Left forelimb (tissue), 1 donor: ENCODE data around the gene CALHM1.
"Not testable (repeated sequence)": the region's sequence is repeated elsewhere in the genome, so short reads cannot be mapped to it uniquely, and the experiment has no call there.

Experiments used
- DNase-seq: peaks from one replicate; pipeline ENCODE4 v3.0.0-alpha.2; 2018; ENCODE audit warnings: low spot score

Gene CALHM1

GRCh38 chr10:103486635-103487409 lies 28.1 kb upstream of the CALHM1 start:
- not testable (repeated sequence) for DNase-seq

- no peak for DNase-seq
Measured at GRCh38 chr10:103481974-103482531, 23.4 kb upstream of the CALHM1 start.

DNA sequence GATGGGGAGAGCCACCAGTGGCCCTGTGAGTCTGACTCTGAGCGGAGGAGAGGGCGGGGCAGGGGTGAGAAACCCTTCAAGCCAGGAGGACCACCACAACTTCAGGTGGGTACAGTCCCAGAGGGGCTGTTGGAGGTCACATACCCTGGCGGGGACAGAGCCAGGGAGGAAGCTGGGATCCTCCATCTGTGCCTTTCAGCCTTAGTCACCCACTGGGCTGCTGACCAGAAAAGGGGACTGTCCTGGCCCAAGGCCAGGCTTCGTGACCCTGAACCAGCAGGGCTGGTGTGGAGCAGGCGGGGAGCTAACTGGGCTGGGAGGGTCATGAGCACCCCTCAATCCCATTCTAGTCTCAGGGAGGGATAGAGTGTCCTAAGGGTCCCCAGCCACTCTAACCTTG lies 21.8 kb upstream of the CALHM1 start:
- no peak for DNase-seq

DNA sequence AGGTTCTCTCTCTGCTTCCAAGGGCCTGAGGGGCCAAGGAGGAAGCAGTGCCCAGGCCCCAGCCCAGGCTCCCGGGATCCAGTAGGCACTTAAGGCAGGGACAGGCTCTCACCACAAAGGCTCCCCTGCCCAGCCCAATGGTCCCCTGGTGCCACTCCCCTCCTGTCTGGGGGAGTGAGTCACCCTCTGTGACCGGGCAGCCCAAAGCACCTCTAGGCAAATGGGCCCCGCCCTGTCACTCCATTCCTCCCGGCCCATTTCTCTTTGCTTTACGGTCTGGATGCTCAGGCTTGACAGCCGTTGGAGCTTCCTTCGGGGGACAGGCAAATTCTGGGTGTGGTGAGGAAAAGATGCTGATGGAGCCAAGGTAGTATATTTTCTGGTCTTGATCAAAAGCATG lies 20.4 kb upstream of the CALHM1 start, which contains the start of gene CALHM3:
Gene CALHM3 (minus strand): TSS at position 106 of the 400 bp plus-strand sequence. CDS start 208 bp downstream, outside the sequence.
- DNase-seq, result no peak

GRCh38 chr10:103478671-103479070 lies 20.0 kb upstream of the CALHM1 start:
- no peak for DNase-seq

- no peak for DNase-seq
Measured at GRCh38 chr10:103476046-103476768, 17.5 kb upstream of the CALHM1 start.

GRCh38 chr10:103475437-103475836 lies 16.7 kb upstream of the CALHM1 start:
- DNase-seq, result no peak

GRCh38 chr10:103474077-103474476 lies 15.4 kb upstream of the CALHM1 start:
- DNase-seq, result no peak

GRCh38 chr10:103473261-103473671 lies 14.6 kb upstream of the CALHM1 start:
- no peak for DNase-seq

DNA sequence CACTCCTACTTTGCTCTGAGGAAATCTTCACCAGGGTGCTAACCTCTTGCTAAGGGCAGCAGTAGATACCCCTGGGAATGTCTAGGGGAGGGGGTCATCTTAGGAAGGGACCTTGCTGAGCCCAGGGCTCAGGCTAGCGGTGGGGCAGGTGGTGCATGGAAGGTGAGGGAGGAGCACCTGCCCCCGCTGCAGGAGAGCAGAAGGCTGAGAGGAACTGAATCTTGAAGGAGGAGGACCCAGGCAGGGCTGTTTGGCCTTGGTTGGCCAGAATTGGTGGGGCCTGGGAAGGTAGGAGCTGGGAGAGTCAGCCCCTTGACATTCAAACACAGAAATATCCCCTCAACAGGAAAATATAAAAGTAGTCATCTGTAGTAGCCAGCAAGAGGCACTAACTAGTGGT lies 13.3 kb upstream of the CALHM1 start:
- no peak for DNase-seq

- DNase-seq, result no peak
Measured at GRCh38 chr10:103470761-103471653, 12.3 kb upstream of the CALHM1 start.

GRCh38 chr10:103469201-103469600 lies 10.5 kb upstream of the CALHM1 start:
- DNase-seq, result no peak

DNA sequence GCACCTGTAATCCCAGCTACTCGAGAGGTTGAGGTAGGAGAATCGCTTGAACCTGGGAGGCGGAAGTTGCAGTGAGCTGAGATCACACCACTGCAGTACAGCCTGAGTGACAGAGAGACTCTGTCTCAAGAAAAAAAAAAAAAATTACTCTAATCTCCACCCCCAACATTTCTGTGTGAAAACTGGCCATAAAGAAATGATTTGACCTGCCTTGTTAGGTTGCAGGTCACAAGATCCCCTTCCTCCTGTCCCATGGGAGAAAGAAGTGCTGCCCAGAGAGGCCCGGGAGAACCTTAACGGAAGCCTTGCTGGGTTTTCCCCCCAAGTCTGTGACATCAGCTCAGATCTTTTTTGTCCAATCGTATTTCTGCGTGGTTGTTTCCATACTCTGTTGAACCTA lies 8.7 kb upstream of the CALHM1 start:
- DNase-seq, result no peak

DNA sequence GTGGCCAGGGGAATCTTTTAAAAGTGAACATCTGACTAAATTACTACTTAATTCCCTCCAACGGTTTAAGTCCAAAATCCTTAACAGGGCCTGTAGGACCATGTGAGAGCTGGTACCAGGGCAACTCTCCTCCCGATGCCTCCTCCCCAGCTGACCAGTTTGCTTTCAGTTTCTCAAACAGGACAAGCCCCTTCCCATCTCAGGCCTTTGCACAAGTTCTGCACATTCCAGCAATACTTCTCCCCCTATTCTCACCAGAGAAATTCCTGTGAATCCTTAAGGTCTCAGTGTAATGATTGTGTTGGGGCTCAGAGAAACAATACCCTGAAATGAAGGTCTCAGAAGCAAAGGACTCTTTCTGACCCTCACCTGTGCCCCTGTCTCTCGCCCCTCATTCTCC lies 8.0 kb upstream of the CALHM1 start:
- no peak for DNase-seq

DNA sequence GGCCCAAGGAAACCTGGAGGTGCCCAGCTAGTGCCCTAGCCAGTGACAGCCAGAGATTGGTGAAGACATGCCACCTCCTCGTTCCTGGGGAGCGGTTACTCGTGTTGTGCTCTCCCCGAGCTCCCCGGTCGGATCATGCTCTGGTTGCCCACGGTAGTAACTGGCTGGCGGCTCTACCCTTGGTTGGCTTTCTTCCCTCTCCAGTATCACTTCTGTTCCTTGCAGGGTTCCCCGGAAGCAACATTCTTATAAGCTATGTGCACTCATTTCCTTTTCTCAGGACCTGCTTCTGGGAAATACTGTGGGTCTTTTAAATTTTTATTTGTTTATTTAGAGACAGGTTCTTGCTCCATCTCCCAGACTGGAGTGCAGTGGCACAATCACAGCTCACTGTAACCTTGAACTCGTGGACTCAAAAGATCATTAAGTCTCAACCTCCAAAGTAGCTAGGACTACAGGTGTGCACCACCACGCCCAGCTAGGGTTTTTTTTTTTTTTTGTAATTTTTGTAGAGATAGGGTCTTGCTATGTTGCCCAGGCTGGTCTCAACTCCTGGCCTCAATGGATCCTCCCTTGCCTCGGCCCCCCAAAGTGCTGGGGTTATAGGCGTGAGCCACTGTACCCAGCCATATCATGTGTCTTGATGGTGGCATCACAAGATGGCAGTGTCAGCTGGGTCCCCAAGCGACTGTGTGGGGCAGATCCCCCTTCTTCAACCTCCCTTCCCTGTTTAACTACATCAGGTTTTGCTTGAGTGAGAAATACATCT lies 6.9 kb upstream of the CALHM1 start:
- no peak for DNase-seq

- DNase-seq, result no peak
Measured at GRCh38 chr10:103463499-103463898, 4.8 kb upstream of the CALHM1 start.

DNA sequence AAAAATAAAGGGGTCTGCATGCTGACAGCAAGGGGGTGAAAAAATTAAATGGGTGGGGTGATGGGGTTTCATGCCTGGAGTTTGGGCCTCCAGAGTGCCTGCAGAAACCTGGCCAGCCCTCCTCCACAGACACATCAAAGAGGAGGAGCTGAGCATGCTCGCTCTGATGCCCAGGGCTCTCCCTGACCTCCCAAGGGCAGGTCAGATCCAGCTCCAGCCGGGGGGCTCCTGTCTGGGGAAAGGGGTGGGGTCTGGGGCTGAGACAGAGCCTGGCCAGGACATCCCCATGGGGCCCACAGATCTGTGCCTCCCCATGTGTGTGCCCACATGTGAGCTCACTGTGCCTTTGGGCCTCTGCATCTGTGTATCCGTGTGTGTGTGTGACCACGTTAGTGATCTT lies 915 bp upstream of the CALHM1 start:
- no peak for DNase-seq

- no peak for DNase-seq
Measured at GRCh38 chr10:103457896-103458583, 660 bp downstream of the CALHM1 start.

DNA sequence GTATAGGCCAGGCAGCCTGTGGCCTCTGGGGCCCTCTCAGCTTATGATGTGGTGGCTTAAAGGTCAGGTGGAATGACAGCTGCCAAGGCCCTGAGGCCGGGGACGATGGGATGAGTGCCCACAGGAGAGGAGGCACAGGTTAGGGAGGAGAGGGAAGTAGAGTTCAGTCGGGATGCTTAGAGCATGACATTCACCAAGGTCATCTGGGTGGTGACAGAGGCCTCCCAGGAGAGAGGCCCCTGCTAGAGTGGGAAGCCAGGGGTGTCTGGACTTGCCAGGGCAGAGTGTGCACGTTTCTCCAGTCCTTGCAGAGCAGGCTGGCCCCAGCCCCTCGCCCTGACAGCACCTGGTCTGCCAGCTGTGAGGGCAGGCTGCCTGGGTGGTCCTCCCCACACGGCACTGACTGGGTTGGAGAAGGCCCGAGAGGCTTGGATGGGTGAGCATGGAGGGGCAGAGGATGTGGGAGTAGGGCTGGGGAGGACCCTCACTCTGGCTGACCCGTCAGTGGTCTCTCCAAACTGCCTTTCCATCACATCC lies 1.5 kb downstream of the CALHM1 start:
- no peak for DNase-seq

- DNase-seq, result no peak
Measured at GRCh38 chr10:103456074-103456660, 2.5 kb downstream of the CALHM1 start.
